AG04450 (cell line): ENCODE results near the gene SPON1. TPM values are rescaled to one million over a fixed set of nuclear protein-coding genes. Genes with fewer than 3 reads are reported as not detected.

ENCODE experiments used
- CTCF ChIA-PET: fragments of 300-600, 350-600 bp; formaldehyde crosslinking; extraction: SDS; loops from one replicate; lab custom pipeline; 2022; ENCODE audit warnings: antibody characterized with exemption, inconsistent platforms; lab: Charles Lee
- POLR2A ChIA-PET: fragments of 350-600 bp; formaldehyde crosslinking; extraction: SDS; loops from one replicate; lab custom pipeline; 2021; ENCODE audit warnings: antibody characterized with exemption, inconsistent platforms; lab: Yijun Ruan, JAX
- DNase-seq: peaks from one replicate; pipeline ENCODE4 v3.0.0-alpha.2; 2011; ENCODE audit warnings: low read depth, low spot score
- H3K27ac ChIP-seq: one replicate; pipeline ENCODE4 v1.5.1; 2012; ENCODE audit warnings: low read depth, low read length, control low read depth
- H3K27me3 ChIP-seq: one replicate; pipeline ENCODE4 v1.6.0; 2012; ENCODE audit warnings: low read length; ENCODE audit not compliant: control insufficient read depth, insufficient read depth
- H3K4me3 ChIP-seq: 2 replicates; pipeline ENCODE4 v1.5.1; 2011; ENCODE audit warnings: mild to moderate bottlenecking, low read depth, low read length, control low read depth
- H3K9me3 ChIP-seq: 2 replicates; pipeline ENCODE4 v1.5.1; 2012; ENCODE audit warnings: low read length; ENCODE audit not compliant: control insufficient read depth, insufficient read depth
- polyA plus RNA-seq: library from polyadenylated mRNA; depleted of rRNA; stranded (reverse); fragments of >200 nt; gene quantifications from 2 replicates; pipeline ENCODE4 v1.2.3, GENCODE V29; 2011
- TF ChIP-seq, protein P1 (sequence below): IDR thresholded peaks from 2 replicates; pipeline ENCODE4 v1.5.1; 2011; ENCODE audit warnings: low read depth, low read length, control low read depth, inconsistent platforms

The SPON1 gene
- polyA plus RNA-seq, 1 experiment: 0.53 TPM

DNA sequence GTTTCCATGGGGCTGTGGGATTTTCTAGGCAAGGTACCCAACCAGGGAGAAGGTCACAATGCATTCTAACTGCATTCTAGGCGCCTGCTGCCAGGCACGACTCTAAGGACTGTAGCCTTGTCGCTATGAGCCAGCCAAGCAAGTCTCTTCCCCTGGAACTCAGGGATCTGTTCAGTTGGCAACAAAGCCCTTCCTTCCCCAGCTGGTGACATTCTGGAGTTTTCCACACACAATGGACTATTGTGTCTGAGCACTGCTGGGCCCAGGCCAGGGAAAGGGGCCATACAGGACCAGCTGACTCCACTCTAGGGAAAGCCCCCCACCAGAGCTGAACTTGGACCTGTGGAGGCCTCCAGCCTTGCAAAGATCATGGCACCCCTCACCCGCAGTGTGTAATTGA is 279.7 kb downstream of the SPON1 start:
- H3K4me3 ChIP-seq: no peak overlapping the region
- CTCF ChIA-PET: interaction anchor here (0.5 kb wide), 1 partner anchor 213 kb away, joined by 10 read pairs; no protein-coding TSS in a partner anchor
- H3K27me3 ChIP-seq: peaks cover 27% of the 10 kb centered on the region

DNA sequence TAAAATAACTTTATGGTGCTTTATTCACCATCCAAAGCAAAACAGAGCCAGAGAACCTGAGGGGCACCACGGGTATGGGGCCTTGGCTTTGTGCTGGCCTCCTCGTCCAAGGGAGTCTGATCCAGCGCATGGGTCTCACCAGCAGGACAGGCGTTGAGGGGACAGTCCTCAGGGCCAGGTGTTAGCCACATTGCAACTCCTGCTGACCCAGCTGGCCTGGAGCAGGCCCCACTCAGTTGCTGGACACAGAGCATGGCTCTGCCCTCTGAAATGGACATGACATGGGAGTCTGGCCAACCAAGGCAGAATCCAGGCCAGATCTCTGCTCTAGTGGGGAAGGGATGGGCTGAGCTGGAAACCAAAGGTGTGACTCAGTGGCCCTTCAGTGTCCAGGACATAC is 280.2 kb downstream of the SPON1 start:
- no peak overlapping the region for H3K27ac ChIP-seq
- POLR2A ChIA-PET: no interaction called here
- CTCF ChIA-PET: no interaction called here
- TF ChIP-seq, protein P1, sequence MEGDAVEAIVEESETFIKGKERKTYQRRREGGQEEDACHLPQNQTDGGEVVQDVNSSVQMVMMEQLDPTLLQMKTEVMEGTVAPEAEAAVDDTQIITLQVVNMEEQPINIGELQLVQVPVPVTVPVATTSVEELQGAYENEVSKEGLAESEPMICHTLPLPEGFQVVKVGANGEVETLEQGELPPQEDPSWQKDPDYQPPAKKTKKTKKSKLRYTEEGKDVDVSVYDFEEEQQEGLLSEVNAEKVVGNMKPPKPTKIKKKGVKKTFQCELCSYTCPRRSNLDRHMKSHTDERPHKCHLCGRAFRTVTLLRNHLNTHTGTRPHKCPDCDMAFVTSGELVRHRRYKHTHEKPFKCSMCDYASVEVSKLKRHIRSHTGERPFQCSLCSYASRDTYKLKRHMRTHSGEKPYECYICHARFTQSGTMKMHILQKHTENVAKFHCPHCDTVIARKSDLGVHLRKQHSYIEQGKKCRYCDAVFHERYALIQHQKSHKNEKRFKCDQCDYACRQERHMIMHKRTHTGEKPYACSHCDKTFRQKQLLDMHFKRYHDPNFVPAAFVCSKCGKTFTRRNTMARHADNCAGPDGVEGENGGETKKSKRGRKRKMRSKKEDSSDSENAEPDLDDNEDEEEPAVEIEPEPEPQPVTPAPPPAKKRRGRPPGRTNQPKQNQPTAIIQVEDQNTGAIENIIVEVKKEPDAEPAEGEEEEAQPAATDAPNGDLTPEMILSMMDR: no peak
- no peak overlapping the region for H3K4me3 ChIP-seq
- no peak for DNase-seq
- no peaks in the 10 kb centered on the region for H3K9me3 ChIP-seq
- peaks cover 27% of the 10 kb centered on the region for H3K27me3 ChIP-seq

More for the DNA sequence above, 279.7 kb downstream of the SPON1 start:
- Histone ChIP-seq H3K27ac (no peak overlapping the region), H3K9me3 (no peaks in the 10 kb centered on the region)
- POLR2A ChIA-PET: no interaction called here
- TF ChIP-seq, protein P1: no peak
- no peak for DNase-seq

DNA sequence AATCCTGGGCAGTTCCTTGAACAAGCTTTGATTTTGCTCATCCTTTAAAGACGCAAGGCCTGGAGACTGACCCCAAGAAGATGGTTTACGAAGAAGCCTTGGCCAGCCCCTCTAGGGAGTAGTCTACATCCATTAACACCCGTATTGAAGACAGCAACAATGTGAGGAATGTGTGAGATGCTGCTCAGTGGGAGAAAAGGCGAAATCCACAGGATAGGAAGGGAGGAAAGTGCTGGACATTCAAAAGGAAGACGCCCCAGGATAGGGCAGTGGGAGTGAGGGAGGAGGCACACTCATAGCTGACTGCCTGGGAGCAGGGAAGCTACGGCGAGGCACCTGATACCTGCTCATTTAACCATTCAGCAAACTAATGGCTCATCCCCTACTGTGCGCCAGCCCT is 282.4 kb downstream of the SPON1 start:
- no peak overlapping the region for H3K27ac ChIP-seq
- ChIA-PET POLR2A (no interaction called here), CTCF (interaction anchor here (0.6 to 1.1 kb wide), 2 partner anchors 111 to 289 kb away, joined by 3 read pairs; no protein-coding TSS in a partner anchor)
- H3K9me3 ChIP-seq: no peaks in the 10 kb centered on the region
- peaks cover 38% of the 10 kb centered on the region for H3K27me3 ChIP-seq
- DNase-seq: no peak
- TF ChIP-seq, protein P1: no peak
- H3K4me3 ChIP-seq: no peak overlapping the region

DNA sequence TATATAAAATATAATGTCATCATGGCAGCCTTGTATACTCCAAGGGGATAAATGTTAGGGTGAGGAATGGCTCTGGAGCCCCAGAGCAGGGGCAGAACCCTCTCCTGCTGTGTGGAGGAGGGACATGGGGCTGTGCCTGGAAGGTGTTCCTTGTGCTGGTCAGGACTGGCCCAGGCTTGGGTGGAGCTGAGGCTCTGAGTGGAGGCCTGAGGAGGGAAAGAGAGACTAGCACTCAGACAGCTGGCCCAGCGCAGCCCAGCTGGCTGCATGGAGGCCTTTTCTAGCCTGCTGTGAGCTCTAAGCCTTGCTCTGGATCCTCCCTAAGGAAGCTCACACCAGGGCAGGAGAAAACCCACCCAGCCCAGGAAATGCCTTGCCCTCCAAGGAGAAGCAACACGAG is 282.9 kb downstream of the SPON1 start:
- peaks cover 38% of the 10 kb centered on the region for H3K27me3 ChIP-seq

DNA sequence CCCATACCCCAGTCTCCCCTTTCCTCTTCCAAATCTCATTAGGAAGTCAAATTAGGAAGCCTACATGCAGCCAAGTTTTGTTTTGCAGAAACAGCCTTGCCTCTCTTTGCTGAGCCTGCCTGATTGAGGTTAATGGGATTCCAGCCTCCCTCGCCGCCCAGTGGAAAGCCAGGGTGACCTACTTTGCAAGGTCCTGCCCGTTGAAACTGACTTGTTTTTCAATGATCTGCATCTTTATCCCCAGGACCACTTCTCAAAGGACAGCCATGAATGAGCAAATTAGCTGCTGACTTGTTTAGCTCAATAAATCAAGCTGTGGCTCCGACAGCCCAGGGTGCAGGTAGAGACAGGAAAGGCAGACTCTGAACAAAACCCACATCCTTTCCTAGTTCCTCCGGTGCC is 286.1 kb downstream of the SPON1 start:
- TF ChIP-seq, protein P1: no peak
- Histone ChIP-seq H3K27me3 (peaks cover 43% of the 10 kb centered on the region), H3K4me3 (no peak overlapping the region), H3K9me3 (no peaks in the 10 kb centered on the region), H3K27ac (no peak overlapping the region)
- DNase-seq: no peak
- ChIA-PET POLR2A (no interaction called here), CTCF (interaction anchor here (0.8 to 2.0 kb wide), 5 partner anchors 99 to 476 kb away, joined by 3 to 14 read pairs (median 4); no protein-coding TSS in a partner anchor)

More for the DNA sequence above, 282.9 kb downstream of the SPON1 start:
- no peak for DNase-seq
- Histone ChIP-seq H3K4me3 (no peak overlapping the region), H3K27ac (no peak overlapping the region), H3K9me3 (no peaks in the 10 kb centered on the region)
- POLR2A ChIA-PET: interaction anchor here (0.6 kb wide), 1 partner anchor 502 kb away, joined by 4 read pairs; no protein-coding TSS in a partner anchor
- CTCF ChIA-PET: interaction anchor here (1.1 kb wide), 1 partner anchor 289 kb away, joined by 3 read pairs; no protein-coding TSS in a partner anchor
- TF ChIP-seq, protein P1: no peak
